GM12891 (cell line): ENCODE data around the gene DCDC2B.
"Not testable (repeated sequence)": the region's sequence is repeated elsewhere in the genome, so short reads cannot be mapped to it uniquely, and the experiment has no call there.

ENCODE experiments used
- POLR2A ChIP-seq: IDR thresholded peaks from 2 replicates; pipeline ENCODE4 v1.6.1; 2011; ENCODE audit warnings: low read depth, low read length, control low read depth
- POLR2AphosphoS5 ChIP-seq: IDR thresholded peaks from 2 replicates; pipeline ENCODE4 v1.6.1; 2011; ENCODE audit warnings: low read depth, low read length, control low read depth
- TAF1 ChIP-seq: IDR thresholded peaks from 2 replicates; pipeline ENCODE4 v1.6.1; 2011; ENCODE audit warnings: low read depth, low read length, control low read depth

DNA sequence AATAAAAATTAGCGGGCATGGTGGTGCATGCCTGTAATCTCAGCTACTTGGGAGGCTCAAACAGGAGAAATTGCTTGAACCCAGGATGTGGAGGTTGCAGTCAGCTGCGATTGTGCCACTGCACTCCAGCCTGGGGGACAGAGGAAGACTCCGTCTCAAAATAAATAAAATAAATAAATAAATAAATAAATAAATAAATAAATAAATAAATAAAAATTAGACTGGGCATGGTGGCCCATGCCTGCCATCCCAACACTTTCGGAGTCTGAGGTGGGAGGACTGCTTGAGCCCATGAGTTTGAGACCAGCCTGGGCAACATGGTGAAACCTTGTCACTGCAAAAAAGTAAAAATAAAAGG is 54.3 kb downstream of the DCDC2B start:
- not testable (repeated sequence) for TF ChIP-seq POLR2AphosphoS5, POLR2A, TAF1
